Measurements from ENCODE around the gene MEIS2.

The MEIS2 gene

DNA sequence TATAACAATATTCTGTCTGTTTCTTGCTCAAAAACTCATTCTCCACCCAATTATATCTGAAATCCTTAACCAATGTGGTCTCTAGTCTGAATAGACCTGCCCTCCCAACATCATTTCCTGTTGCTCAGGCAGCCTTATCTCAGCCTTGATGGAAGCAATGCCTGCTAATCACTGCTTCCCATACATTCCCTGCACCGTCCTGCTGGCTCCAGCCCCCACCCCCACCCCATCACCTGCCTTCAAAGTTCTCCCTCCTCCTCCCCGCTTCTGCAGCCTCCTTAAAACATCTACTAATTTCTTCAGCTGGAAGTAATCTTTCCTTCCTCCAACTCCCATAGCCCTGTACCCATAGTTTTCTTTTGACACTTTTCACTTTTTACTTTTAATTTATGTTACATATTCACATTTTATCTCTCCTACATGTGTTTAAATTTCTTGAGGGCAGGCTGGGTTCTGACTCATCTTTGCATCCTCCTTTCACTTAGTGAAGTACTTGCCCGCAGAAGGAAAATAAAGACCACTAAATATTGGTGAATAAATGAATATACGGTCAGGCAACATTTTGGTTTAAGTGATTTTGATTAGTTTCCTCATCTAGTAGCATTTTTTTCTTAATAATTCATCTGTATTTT is 98.2 kb downstream of the MEIS2 start:
- TF ChIP-seq TAF1 (IDR thresholded peaks at IDR 0.05; ENCODE audit: low read depth) (no peak), YY1 (IDR thresholded peaks at IDR 0.05; ENCODE audit: low read depth) (no peak), EP300 (IDR thresholded peaks at IDR 0.05; ENCODE audit: borderline replicate concordance) (no peak), TCF12 (IDR thresholded peaks at IDR 0.05; ENCODE audit: low read depth) (no peak), RAD21 (IDR thresholded peaks at IDR 0.05; ENCODE audit: low read depth) (no peak), CREB1 (IDR thresholded peaks at IDR 0.05; ENCODE audit: low read depth) (no peak)
- TF ChIP-seq, protein P1, sequence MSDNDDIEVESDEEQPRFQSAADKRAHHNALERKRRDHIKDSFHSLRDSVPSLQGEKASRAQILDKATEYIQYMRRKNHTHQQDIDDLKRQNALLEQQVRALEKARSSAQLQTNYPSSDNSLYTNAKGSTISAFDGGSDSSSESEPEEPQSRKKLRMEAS (IDR thresholded peaks at IDR 0.05): no peak
- TF ChIP-seq, protein P2, sequence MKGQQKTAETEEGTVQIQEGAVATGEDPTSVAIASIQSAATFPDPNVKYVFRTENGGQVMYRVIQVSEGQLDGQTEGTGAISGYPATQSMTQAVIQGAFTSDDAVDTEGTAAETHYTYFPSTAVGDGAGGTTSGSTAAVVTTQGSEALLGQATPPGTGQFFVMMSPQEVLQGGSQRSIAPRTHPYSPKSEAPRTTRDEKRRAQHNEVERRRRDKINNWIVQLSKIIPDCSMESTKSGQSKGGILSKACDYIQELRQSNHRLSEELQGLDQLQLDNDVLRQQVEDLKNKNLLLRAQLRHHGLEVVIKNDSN (IDR thresholded peaks at IDR 0.05): no peak

DNA sequence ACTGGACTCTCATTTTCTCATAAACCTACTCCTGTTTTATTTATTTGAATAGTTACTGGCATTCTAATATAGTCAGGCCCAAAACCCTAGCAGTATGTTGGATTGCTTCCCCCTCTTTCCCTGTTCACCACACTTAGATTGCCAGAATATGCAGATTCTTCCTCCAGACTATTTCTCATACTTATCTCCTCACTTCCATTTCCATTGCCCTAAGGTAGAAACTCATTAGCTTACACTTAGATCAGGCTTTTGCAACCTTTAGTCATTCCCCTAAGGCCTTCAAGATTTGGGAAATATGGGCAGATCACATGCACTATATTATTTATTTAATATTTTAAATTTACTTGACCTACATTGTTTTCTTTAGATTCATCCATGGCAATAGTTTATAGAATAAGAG is 98.9 kb downstream of the MEIS2 start:
- TF ChIP-seq EP300 (IDR thresholded peaks at IDR 0.05; ENCODE audit: borderline replicate concordance) (no peak), CREB1 (IDR thresholded peaks at IDR 0.05; ENCODE audit: low read depth) (no peak), TAF1 (IDR thresholded peaks at IDR 0.05; ENCODE audit: low read depth) (no peak), ZBTB7A (IDR thresholded peaks at IDR 0.05; ENCODE audit: low read depth) (no peak), NFIC (IDR thresholded peaks at IDR 0.05) (no peak), TCF12 (IDR thresholded peaks at IDR 0.05; ENCODE audit: low read depth) (no peak), YY1 (IDR thresholded peaks at IDR 0.05; ENCODE audit: low read depth) (no peak)

DNA sequence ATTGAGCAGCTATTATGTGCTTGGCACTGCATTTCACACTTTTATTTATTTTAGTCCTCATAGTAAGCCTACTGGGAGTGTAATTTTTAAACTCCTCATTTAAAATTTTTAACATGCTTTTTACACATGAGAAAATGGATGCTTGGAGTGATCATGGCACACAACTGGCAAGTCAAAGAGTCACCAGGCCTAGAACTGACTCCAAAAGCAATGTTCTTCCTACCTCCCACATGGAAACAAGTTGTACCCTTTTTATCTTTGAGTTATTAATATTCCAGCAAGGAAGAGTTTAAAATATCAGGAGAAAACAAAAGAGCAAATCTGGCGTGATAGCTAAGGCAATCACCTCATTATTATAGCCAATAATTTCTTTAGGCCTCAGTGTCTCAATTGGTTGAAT is 100.6 kb downstream of the MEIS2 start:
- no peak for TF ChIP-seq NFIC (IDR thresholded peaks at IDR 0.05)
- TF ChIP-seq TEAD4 (IDR thresholded peaks at IDR 0.05): no peak
- TF ChIP-seq, protein P3, sequence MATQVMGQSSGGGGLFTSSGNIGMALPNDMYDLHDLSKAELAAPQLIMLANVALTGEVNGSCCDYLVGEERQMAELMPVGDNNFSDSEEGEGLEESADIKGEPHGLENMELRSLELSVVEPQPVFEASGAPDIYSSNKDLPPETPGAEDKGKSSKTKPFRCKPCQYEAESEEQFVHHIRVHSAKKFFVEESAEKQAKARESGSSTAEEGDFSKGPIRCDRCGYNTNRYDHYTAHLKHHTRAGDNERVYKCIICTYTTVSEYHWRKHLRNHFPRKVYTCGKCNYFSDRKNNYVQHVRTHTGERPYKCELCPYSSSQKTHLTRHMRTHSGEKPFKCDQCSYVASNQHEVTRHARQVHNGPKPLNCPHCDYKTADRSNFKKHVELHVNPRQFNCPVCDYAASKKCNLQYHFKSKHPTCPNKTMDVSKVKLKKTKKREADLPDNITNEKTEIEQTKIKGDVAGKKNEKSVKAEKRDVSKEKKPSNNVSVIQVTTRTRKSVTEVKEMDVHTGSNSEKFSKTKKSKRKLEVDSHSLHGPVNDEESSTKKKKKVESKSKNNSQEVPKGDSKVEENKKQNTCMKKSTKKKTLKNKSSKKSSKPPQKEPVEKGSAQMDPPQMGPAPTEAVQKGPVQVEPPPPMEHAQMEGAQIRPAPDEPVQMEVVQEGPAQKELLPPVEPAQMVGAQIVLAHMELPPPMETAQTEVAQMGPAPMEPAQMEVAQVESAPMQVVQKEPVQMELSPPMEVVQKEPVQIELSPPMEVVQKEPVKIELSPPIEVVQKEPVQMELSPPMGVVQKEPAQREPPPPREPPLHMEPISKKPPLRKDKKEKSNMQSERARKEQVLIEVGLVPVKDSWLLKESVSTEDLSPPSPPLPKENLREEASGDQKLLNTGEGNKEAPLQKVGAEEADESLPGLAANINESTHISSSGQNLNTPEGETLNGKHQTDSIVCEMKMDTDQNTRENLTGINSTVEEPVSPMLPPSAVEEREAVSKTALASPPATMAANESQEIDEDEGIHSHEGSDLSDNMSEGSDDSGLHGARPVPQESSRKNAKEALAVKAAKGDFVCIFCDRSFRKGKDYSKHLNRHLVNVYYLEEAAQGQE (IDR thresholded peaks at IDR 0.05; ENCODE audit: low read depth): no peak
- TF ChIP-seq, protein P1 (IDR thresholded peaks at IDR 0.05): no peak

DNA sequence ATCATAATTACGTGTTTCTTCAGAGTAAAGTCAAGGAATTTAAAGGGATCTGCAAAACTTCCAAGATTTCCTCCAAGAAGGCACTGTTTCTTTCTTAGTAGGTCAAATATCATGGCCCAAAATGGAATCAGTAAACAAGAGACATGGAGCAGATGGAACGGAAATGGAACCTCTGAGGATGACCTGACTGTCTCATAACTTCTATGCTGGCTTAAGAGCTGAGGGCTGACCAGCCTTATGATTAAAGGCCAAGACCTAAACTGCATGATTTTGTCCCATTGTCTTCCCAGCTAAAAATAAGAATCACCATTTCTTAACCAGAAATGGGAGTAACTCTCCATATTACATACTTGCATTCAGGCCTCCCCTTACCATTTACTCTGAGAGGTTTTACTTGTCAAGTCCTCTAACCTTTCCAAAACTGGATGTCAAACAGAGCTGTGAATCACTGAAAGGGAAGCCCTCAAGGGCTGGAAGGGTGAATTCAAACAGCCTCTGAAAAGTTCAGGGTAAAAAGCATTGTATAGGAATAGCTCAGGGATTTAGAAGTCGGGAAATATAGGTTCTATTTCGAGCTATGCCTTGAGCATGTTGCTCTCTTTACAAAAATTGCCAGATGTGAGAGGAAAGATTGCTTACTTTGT is 103.7 kb downstream of the MEIS2 start:
- TF ChIP-seq EP300 (IDR thresholded peaks at IDR 0.05; ENCODE audit: borderline replicate concordance): no peak
- no peak for TF ChIP-seq EGR1 (IDR thresholded peaks at IDR 0.05)
- no peak for TF ChIP-seq FOXM1 (IDR thresholded peaks at IDR 0.05; ENCODE audit: borderline replicate concordance, low read depth)
- no peak for TF ChIP-seq ZBTB7A (IDR thresholded peaks at IDR 0.05; ENCODE audit: low read depth)
- TF ChIP-seq YY1 (IDR thresholded peaks at IDR 0.05; ENCODE audit: low read depth): no peak
- TF ChIP-seq CREB1 (IDR thresholded peaks at IDR 0.05; ENCODE audit: low read depth): no peak
- no peak for TF ChIP-seq TCF12 (IDR thresholded peaks at IDR 0.05; ENCODE audit: low read depth)
- TF ChIP-seq RAD21 (IDR thresholded peaks at IDR 0.05; ENCODE audit: low read depth): no peak
- no peak for TF ChIP-seq NFIC (IDR thresholded peaks at IDR 0.05)
- no peak for TF ChIP-seq TEAD4 (IDR thresholded peaks at IDR 0.05)

DNA sequence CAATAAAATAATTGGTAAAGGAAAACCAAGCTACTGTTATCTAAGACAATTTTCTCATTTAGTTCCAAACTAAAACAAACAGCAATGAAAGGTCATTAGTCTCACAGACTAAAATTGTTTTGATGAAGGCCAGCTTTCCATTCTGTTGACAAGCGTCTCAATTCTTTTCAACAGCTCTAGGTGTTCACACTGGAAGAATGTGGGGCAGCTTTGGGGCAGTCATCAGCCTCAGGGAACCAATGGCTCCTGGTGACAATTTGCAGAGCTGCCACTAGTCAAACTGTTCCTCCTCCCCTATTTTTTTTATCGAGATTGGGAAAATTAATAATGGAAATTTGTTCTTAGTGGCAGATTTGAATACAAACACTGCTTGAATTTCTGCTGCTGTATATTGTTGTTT is 104.2 kb downstream of the MEIS2 start:
- TF ChIP-seq, protein P3 (IDR thresholded peaks at IDR 0.05; ENCODE audit: low read depth): no peak
- TF ChIP-seq EP300 (IDR thresholded peaks at IDR 0.05; ENCODE audit: borderline replicate concordance) (no peak), CREB1 (IDR thresholded peaks at IDR 0.05; ENCODE audit: low read depth) (no peak), TEAD4 (IDR thresholded peaks at IDR 0.05) (no peak), YY1 (IDR thresholded peaks at IDR 0.05; ENCODE audit: low read depth) (no peak), TCF12 (IDR thresholded peaks at IDR 0.05; ENCODE audit: low read depth) (no peak), ZBTB7A (IDR thresholded peaks at IDR 0.05; ENCODE audit: low read depth) (no peak), FOXM1 (IDR thresholded peaks at IDR 0.05; ENCODE audit: borderline replicate concordance, low read depth) (no peak), NFIC (IDR thresholded peaks at IDR 0.05) (no peak), TAF1 (IDR thresholded peaks at IDR 0.05; ENCODE audit: low read depth) (no peak), CEBPB (IDR thresholded peaks at IDR 0.05) (no peak), RAD21 (IDR thresholded peaks at IDR 0.05; ENCODE audit: low read depth) (no peak), EGR1 (IDR thresholded peaks at IDR 0.05) (no peak)
- TF ChIP-seq, protein P2 (IDR thresholded peaks at IDR 0.05): no peak
- TF ChIP-seq, protein P1 (IDR thresholded peaks at IDR 0.05): no peak

Data from Ishikawa (cell line).